A549 (cell line): ENCODE data around the gene OR4F29. TPM values are rescaled to one million over a fixed set of nuclear protein-coding genes. Genes with fewer than 3 reads are reported as not detected.
"Not testable (repeated sequence)": the region's sequence is repeated elsewhere in the genome, so short reads cannot be mapped to it uniquely, and the experiment has no call there.

Source experiments
- ATAC-seq, 2 experiments: fragments of 200-7000 bp in 1 of 2; fragments of >200 bp in 1 of 2; cut with Nextera tagmentation in 1 of 2; cut with Tn5 transposase in 1 of 2; 3 replicates each; pipeline versions ENCODE4 v1.8.0 to v1.9.1; 2018 to 2020; ENCODE audit warnings: mild to moderate bottlenecking in 1 of 2, moderate library complexity in 1 of 2
- CTCF ChIA-PET: fragments of 300-600 bp; sonication (Branson Sonifier 250); formaldehyde crosslinking; extraction: SDS; loops from one replicate; lab custom pipeline; 2021; ENCODE audit warnings: antibody characterized with exemption, inconsistent platforms; lab: Yijun Ruan, JAX
- POLR2A ChIA-PET: fragments of 350-600 bp; formaldehyde crosslinking; extraction: SDS; loops from one replicate; lab custom pipeline; 2021; ENCODE audit warnings: antibody characterized with exemption, inconsistent platforms; lab: Yijun Ruan, JAX
- DNase-seq, 2 experiments: peaks; one replicate each; pipeline versions ENCODE4 v3.0.0 to v3.0.0-alpha.2; 2011 to 2016; ENCODE audit warnings: low read depth in 1 of 2, low spot score in 1 of 2
- FAIRE-seq: peaks from 2 replicates; lab custom pipeline; 2011; peaks lifted over from hg19 to GRCh38; lab: Jason Lieb, UNC
- H3K27ac ChIP-seq, 2 experiments: fragments of >200 bp; sonication (Bioruptor Twin); formaldehyde crosslinking; 3 replicates each; pipeline ENCODE4 v1.5.1; 2016 to 2017
- H3K4me1 ChIP-seq: fragments of >200 bp; sonication (Bioruptor Twin); formaldehyde crosslinking; 3 replicates; pipeline ENCODE4 v1.6.1; 2016
- H3K4me2 ChIP-seq: fragments of >200 bp; sonication (Bioruptor Twin); formaldehyde crosslinking; 3 replicates; pipeline ENCODE4 v1.6.1; 2016
- H3K4me3 ChIP-seq: fragments of >200 bp; sonication (Bioruptor Twin); formaldehyde crosslinking; 3 replicates; pipeline ENCODE4 v1.5.1; 2016
- H3K9me3 ChIP-seq: fragments of >200 bp; sonication (Bioruptor Twin); formaldehyde crosslinking; 3 replicates; pipeline ENCODE4 v1.6.1; 2016
- polyA minus RNA-seq: library from RNA; depleted of rRNA, polyadenylated mRNA; stranded (reverse); fragments of >200 nt; gene quantifications from 2 replicates; pipeline ENCODE4 v1.2.3, GENCODE V29; 2011; rRNA and poly(A)+ RNA removed
- polyA plus RNA-seq, 4 experiments: library from polyadenylated mRNA; depleted of rRNA in 3 of 4; stranded (reverse); fragments of >200 nt; fragmentation: RNase III in 1 of 4; extraction: RNeasy Plus Mini Kit Qiagen cat#74134 plus additional on column Dnase treatment in 1 of 4; gene quantifications; 2 replicates in 3 of 4; 3 replicates in 1 of 4; pipeline ENCODE4 v1.2.3, GENCODE V29; 2011 to 2017

OR4F29 gene
- polyA plus RNA-seq (2011; rRNA removed) (not detected in 2 replicates), polyA plus RNA-seq (2017; fragmentation: RNase III; extraction: RNeasy Plus Mini Kit Qiagen cat#74134 plus additional on column Dnase treatment) (not detected in 3 replicates), polyA minus RNA-seq (not detected in 2 replicates)
- polyA plus RNA-seq (2012; cell fraction: cytosol; rRNA removed): not detected in 2 replicates
- not detected in 2 replicates for polyA plus RNA-seq (2012; cell fraction: nucleus; rRNA removed)

- H3K4me1 ChIP-seq, H3K27ac ChIP-seq, FAIRE-seq, H3K4me3 ChIP-seq, DNase-seq, ATAC-seq, CTCF ChIA-PET, POLR2A ChIA-PET, H3K9me3 ChIP-seq, H3K4me2 ChIP-seq: not testable (repeated sequence)
Measured at GRCh38 chr1:451578-451977, at the start of gene OR4F29. Gene OR4F29, minus strand, starts transcription at chr1:451678. Its CDS starts 0 bp downstream, at chr1:451678.

Other genes with a start within 250 kb of the OR4F29 start
- gene OR4F16, start 235.0 kb upstream of the OR4F29 start, polyA plus RNA-seq (2011; rRNA removed): not detected in 2 replicates
- not detected in 3 replicates for gene OR4F16, start 235.0 kb upstream of the OR4F29 start, polyA plus RNA-seq (2017; fragmentation: RNase III; extraction: RNeasy Plus Mini Kit Qiagen cat#74134 plus additional on column Dnase treatment)